Activated CD4-positive, alpha-beta T cell treated with anti-CD3 and anti-CD28 coated beads for 36 hours (primary cell): Measurements from ENCODE around the gene CFAP119. TPM values are rescaled to one million over a fixed set of nuclear protein-coding genes. Genes with fewer than 3 reads are reported as not detected.

ENCODE experiments used
- ATAC-seq: fragments of 200-7000 bp; cut with Tn5 transposase; one replicate; pipeline ENCODE4 v1.10.0; 2021; ENCODE audit warnings: mild to moderate bottlenecking, moderate library complexity
- CTCF ChIA-PET: fragments of 350-600 bp; sonication (Branson Sonifier 250); formaldehyde crosslinking; loops from one replicate; lab custom pipeline; 2021; ENCODE audit warnings: antibody characterized with exemption; lab: Charles Lee
- POLR2A ChIA-PET: fragments of 350-600 bp; sonication (Branson Sonifier 250); formaldehyde crosslinking; loops from one replicate; lab custom pipeline; 2021; ENCODE audit warnings: antibody characterized with exemption, inconsistent platforms; lab: Charles Lee
- DNase-seq: peaks from one replicate; pipeline ENCODE4 v3.0.0-alpha.2; 2020
- H3K27ac Mint-ChIP-seq: one replicate; pipeline ENCODE4 v1.8.0; 2021; ENCODE audit warnings: mixed read lengths
- H3K27me3 Mint-ChIP-seq: one replicate; pipeline ENCODE4 v1.8.0; 2021; ENCODE audit warnings: mixed read lengths
- H3K36me3 Mint-ChIP-seq: one replicate; pipeline ENCODE4 v1.8.0; 2021; ENCODE audit warnings: low read depth, mixed read lengths
- H3K4me1 Mint-ChIP-seq: one replicate; pipeline ENCODE4 v1.8.0; 2021; ENCODE audit warnings: mixed read lengths
- H3K4me3 Mint-ChIP-seq: one replicate; pipeline ENCODE4 v1.8.0; 2021; ENCODE audit warnings: mild to moderate bottlenecking, moderate library complexity, mixed read lengths
- H3K9me3 Mint-ChIP-seq: one replicate; pipeline ENCODE4 v1.8.0; 2021; ENCODE audit warnings: low read depth, mixed read lengths
- intact Hi-C, 2 experiments: fragments of 100-400 bp; cut with DNase I in 1 of 2; cut with micrococcal nuclease in 1 of 2; formaldehyde crosslinking; loops; one replicate each; pipeline versions ENCODE4 v1.14.2 to v1.15.1; 2022 to 2024; cut with DNase I, micrococcal nuclease
- total RNA-seq, 2 experiments: library from RNA; stranded (reverse); gene quantifications; one replicate each; pipeline ENCODE4 v1.2.3, GENCODE V29; 2021

Gene CFAP119
- total RNA-seq, 2 experiments from 2014 or later, result 1.7 to 3.1 TPM

GRCh38 chr16:30760577-30761426, 1.1 kb downstream of the CFAP119 start:
- CTCF ChIA-PET, result interaction anchor here (1.6 to 2.2 kb wide), 2 partner anchors 17 to 67 kb away, joined by 5 to 8 read pairs; no protein-coding TSS in a partner anchor
- Mint-ChIP-seq H3K36me3 (peaks cover 20% of the 10 kb centered on the region), H3K27ac (no peak overlapping the region), H3K4me1 (peaks cover 25% of the 10 kb centered on the region), H3K4me3 (peak overlapping the region; percentile 90), H3K9me3 (no peaks in the 10 kb centered on the region), H3K27me3 (no peaks in the 10 kb centered on the region)
- intact Hi-C loops, result loop anchor here in 1 of 2 experiments (10.0 kb wide), 1 partner anchor 54 kb away; no protein-coding TSS in a partner anchor
- ATAC-seq (no peak), DNase-seq (no peak)
- POLR2A ChIA-PET, result interaction anchor here (0.6 to 2.9 kb wide), 2 partner anchors 13 to 51 kb away, joined by 3 to 14 read pairs; partner anchors contain the start of gene PHKG2

- no peak overlapping the region for H3K27ac Mint-ChIP-seq
- no peaks in the 10 kb centered on the region for H3K9me3 Mint-ChIP-seq
- H3K27me3 Mint-ChIP-seq, result no peaks in the 10 kb centered on the region
- peaks cover 25% of the 10 kb centered on the region for H3K4me1 Mint-ChIP-seq
- POLR2A ChIA-PET, result interaction anchor here (2.9 kb wide), 1 partner anchor 12 kb away, joined by 14 read pairs; the partner anchor contains the start of gene PHKG2
- ATAC-seq (no peak), DNase-seq (no peak)
- H3K4me3 Mint-ChIP-seq, result peak overlapping the region; percentile 90
- peaks cover 15% of the 10 kb centered on the region for H3K36me3 Mint-ChIP-seq
- intact Hi-C loops, result loop anchor here in 1 of 2 experiments (10.0 kb wide), 1 partner anchor 55 kb away; no protein-coding TSS in a partner anchor
- CTCF ChIA-PET, result interaction anchor here (0.6 to 2.7 kb wide), 6 partner anchors 10 to 142 kb away, joined by 3 to 10 read pairs (median 4); partner anchors contain the start of gene PHKG2
Observed at GRCh38 chr16:30760001-30760559, 1.8 kb downstream of the CFAP119 start.

- intact Hi-C loops, result no loop called here
- POLR2A ChIA-PET, result interaction anchor here (2.9 kb wide), 1 partner anchor 11 kb away, joined by 14 read pairs; the partner anchor contains the start of gene PHKG2
- no peaks in the 10 kb centered on the region for H3K9me3 Mint-ChIP-seq
Observed at GRCh38 chr16:30758988-30759491, 2.8 kb downstream of the CFAP119 start.

GRCh38 chr16:30757316-30757715, 4.5 kb downstream of the CFAP119 start:
- intact Hi-C loops, result no loop called here
- no peaks in the 10 kb centered on the region for H3K27me3 Mint-ChIP-seq
- ATAC-seq (no peak), DNase-seq (no peak)
- no peaks in the 10 kb centered on the region for H3K9me3 Mint-ChIP-seq
- CTCF ChIA-PET, result interaction anchor here (0.6 kb wide), 1 partner anchor 796 kb away, joined by 3 read pairs; no protein-coding TSS in a partner anchor
- no peak overlapping the region for H3K4me3 Mint-ChIP-seq
- H3K27ac Mint-ChIP-seq, result no peak overlapping the region
- H3K36me3 Mint-ChIP-seq, result peaks cover 3% of the 10 kb centered on the region
- peaks cover 10% of the 10 kb centered on the region for H3K4me1 Mint-ChIP-seq
- POLR2A ChIA-PET, result interaction anchor here (0.5 kb wide), 1 partner anchor 120 kb away, joined by 3 read pairs; no protein-coding TSS in a partner anchor

More at GRCh38 chr16:30758988-30759491, 2.8 kb downstream of the CFAP119 start:
- no peak overlapping the region for H3K27ac Mint-ChIP-seq
- CTCF ChIA-PET, result interaction anchor here (1.2 to 2.7 kb wide), 4 partner anchors 11 to 86 kb away, joined by 3 to 10 read pairs (median 6); partner anchors contain the start of gene PHKG2
- ATAC-seq (no peak), DNase-seq (no peak)
- H3K4me3 Mint-ChIP-seq, result no peak overlapping the region
- H3K27me3 Mint-ChIP-seq, result no peaks in the 10 kb centered on the region
- H3K36me3 Mint-ChIP-seq, result peaks cover 14% of the 10 kb centered on the region
- peaks cover 25% of the 10 kb centered on the region for H3K4me1 Mint-ChIP-seq

GRCh38 chr16:30756781-30757100, 5.1 kb downstream of the CFAP119 start:
- ATAC-seq (no peak), DNase-seq (no peak)
- peaks cover 10% of the 10 kb centered on the region for H3K4me1 Mint-ChIP-seq
- peaks cover 3% of the 10 kb centered on the region for H3K36me3 Mint-ChIP-seq
- H3K27ac Mint-ChIP-seq, result no peak overlapping the region
- ChIA-PET POLR2A (no interaction called here), CTCF (interaction anchor here (0.6 kb wide), 1 partner anchor 59 kb away, joined by 3 read pairs; no protein-coding TSS in a partner anchor)
- H3K27me3 Mint-ChIP-seq, result no peaks in the 10 kb centered on the region
- no peaks in the 10 kb centered on the region for H3K9me3 Mint-ChIP-seq
- H3K4me3 Mint-ChIP-seq, result no peak overlapping the region
- intact Hi-C loops, result no loop called here

GRCh38 chr16:30755955-30756780, 5.7 kb downstream of the CFAP119 start:
- ATAC-seq (no peak), DNase-seq (no peak)
- POLR2A ChIA-PET, result no interaction called here
- H3K9me3 Mint-ChIP-seq, result no peaks in the 10 kb centered on the region
- H3K27ac Mint-ChIP-seq, result no peak overlapping the region
- CTCF ChIA-PET, result interaction anchor here (0.6 kb wide), 1 partner anchor 59 kb away, joined by 3 read pairs; no protein-coding TSS in a partner anchor
- no peak overlapping the region for H3K4me3 Mint-ChIP-seq
- intact Hi-C loops, result no loop called here
- peaks cover 9% of the 10 kb centered on the region for H3K4me1 Mint-ChIP-seq
- no peaks in the 10 kb centered on the region for H3K27me3 Mint-ChIP-seq
- H3K36me3 Mint-ChIP-seq, result peaks cover 8% of the 10 kb centered on the region

GRCh38 chr16:30753596-30753995, 8.3 kb downstream of the CFAP119 start:
- no peak for ATAC-seq

GRCh38 chr16:30750876-30751465, 10.9 kb downstream of the CFAP119 start:
- no peak for DNase-seq
- H3K4me3 Mint-ChIP-seq, result no peak overlapping the region
- POLR2A ChIA-PET, result no interaction called here

More at GRCh38 chr16:30753596-30753995, 8.3 kb downstream of the CFAP119 start:
- Mint-ChIP-seq H3K4me1 (peaks cover 10% of the 10 kb centered on the region), H3K4me3 (no peak overlapping the region), H3K27me3 (no peaks in the 10 kb centered on the region), H3K27ac (no peak overlapping the region), H3K36me3 (peaks cover 25% of the 10 kb centered on the region), H3K9me3 (no peaks in the 10 kb centered on the region)
- intact Hi-C loops, result no loop called here
- CTCF ChIA-PET, result interaction anchor here (0.9 kb wide), 1 partner anchor 61 kb away, joined by 3 read pairs; no protein-coding TSS in a partner anchor
- POLR2A ChIA-PET, result no interaction called here
- DNase-seq, result no peak

GRCh38 chr16:30750201-30750600, 11.7 kb downstream of the CFAP119 start:
- ChIA-PET POLR2A (no interaction called here), CTCF (interaction anchor here (0.5 to 1.4 kb wide), 6 partner anchors 10 to 1880 kb away, joined by 3 to 5 read pairs (median 4); no protein-coding TSS in a partner anchor)
- Mint-ChIP-seq H3K27ac (no peak overlapping the region), H3K36me3 (peaks cover 25% of the 10 kb centered on the region), H3K9me3 (no peaks in the 10 kb centered on the region), H3K27me3 (no peaks in the 10 kb centered on the region), H3K4me3 (peak overlapping the region; percentile 88), H3K4me1 (peaks cover 21% of the 10 kb centered on the region)
- intact Hi-C loops, result no loop called here
- no peak for ATAC-seq
- DNase-seq, result no peak

More at GRCh38 chr16:30750876-30751465, 10.9 kb downstream of the CFAP119 start:
- Mint-ChIP-seq H3K27ac (no peak overlapping the region), H3K27me3 (no peaks in the 10 kb centered on the region), H3K36me3 (peaks cover 25% of the 10 kb centered on the region), H3K9me3 (no peaks in the 10 kb centered on the region), H3K4me1 (peaks cover 21% of the 10 kb centered on the region)
- CTCF ChIA-PET, result interaction anchor here (0.6 to 1.6 kb wide), 5 partner anchors 9 to 174 kb away, joined by 3 to 4 read pairs (median 4); no protein-coding TSS in a partner anchor
- intact Hi-C loops, result no loop called here
- no peak for ATAC-seq
